Neural progenitor cell (in vitro differentiated cells): ENCODE measurements around the gene MYH7B. TPM values are rescaled to one million over a fixed set of nuclear protein-coding genes. Genes with fewer than 3 reads are reported as not detected.

ENCODE experiments used
- DNase-seq: peaks from one replicate; pipeline ENCODE4 v3.0.0-alpha.2; 2016; ENCODE audit warnings: low spot score
- H2AFZ ChIP-seq: fragments of 200-600 bp; sonication (generic); replicated peaks from 2 replicates; pipeline ENCODE4 v1.6.1; 2016; ENCODE audit warnings: antibody characterized with exemption
- H3F3A ChIP-seq: fragments of 200-600 bp; sonication (generic); 2 replicates; pipeline ENCODE4 v1.6.1; 2016; ENCODE audit warnings: antibody characterized with exemption, low read depth
- H3K27ac ChIP-seq: fragments of 200-600 bp; sonication (generic); 2 replicates; pipeline ENCODE4 v1.5.1; 2016; ENCODE audit warnings: mild to moderate bottlenecking
- H3K27me3 ChIP-seq: fragments of 200-600 bp; sonication (generic); 2 replicates; pipeline ENCODE4 v1.6.1; 2016; ENCODE audit warnings: mild to moderate bottlenecking, moderate library complexity
- H3K36me3 ChIP-seq: fragments of 200-600 bp; sonication (generic); 2 replicates; pipeline ENCODE4 v1.5.1; 2016
- H3K4me1 ChIP-seq: fragments of 200-600 bp; sonication (generic); 2 replicates; pipeline ENCODE4 v1.6.1; 2016; ENCODE audit warnings: mixed run types
- H3K4me2 ChIP-seq: fragments of 200-600 bp; sonication (generic); 2 replicates; pipeline ENCODE4 v1.6.1; 2016
- H3K4me3 ChIP-seq: fragments of 200-600 bp; sonication (generic); 2 replicates; pipeline ENCODE4 v1.5.1; 2016
- H3K79me2 ChIP-seq: fragments of 200-600 bp; sonication (generic); 2 replicates; pipeline ENCODE4 v1.6.1; 2016; ENCODE audit warnings: low read depth
- H3K9ac ChIP-seq: fragments of 200-600 bp; sonication (generic); 2 replicates; pipeline ENCODE4 v1.6.1; 2016
- H3K9me3 ChIP-seq: fragments of 200-600 bp; sonication (generic); 2 replicates; pipeline ENCODE4 v1.5.1; 2016; ENCODE audit warnings: low read depth
- H4K20me1 ChIP-seq: fragments of 200-600 bp; sonication (generic); 2 replicates; pipeline ENCODE4 v1.6.1; 2016; ENCODE audit warnings: low read depth
- H3K27ac Mint-ChIP-seq: 3 replicates; pipeline ENCODE4 v1.8.0; 2021; ENCODE audit warnings: mixed read lengths
- H3K27me3 Mint-ChIP-seq: 2 replicates; pipeline ENCODE4 v1.8.0; 2022; ENCODE audit warnings: low read depth, mild to moderate bottlenecking, inconsistent platforms, moderate library complexity, mixed read lengths; ENCODE audit not compliant: insufficient read depth
- H3K36me3 Mint-ChIP-seq: 3 replicates; pipeline ENCODE4 v1.8.0; 2021; ENCODE audit warnings: mixed read lengths
- H3K4me1 Mint-ChIP-seq: 3 replicates; pipeline ENCODE4 v1.8.0; 2021; ENCODE audit warnings: mixed read lengths
- H3K4me3 Mint-ChIP-seq: 3 replicates; pipeline ENCODE4 v1.8.0; 2021; ENCODE audit warnings: mild to moderate bottlenecking, moderate library complexity, mixed read lengths
- H3K9me3 Mint-ChIP-seq: 3 replicates; pipeline ENCODE4 v1.8.0; 2020; ENCODE audit warnings: mixed read lengths
- EZH2 ChIP-seq: fragments of 200-600 bp; sonication (generic); IDR thresholded peaks from 2 replicates; pipeline ENCODE4 v1.6.1; 2017; ENCODE audit warnings: antibody characterized with exemption, mild to moderate bottlenecking, moderate library complexity
- EZH2phosphoT487 ChIP-seq: fragments of 200-600 bp; sonication (generic); IDR thresholded peaks from 2 replicates; pipeline ENCODE4 v1.6.1; 2017; ENCODE audit warnings: antibody characterized with exemption
- total RNA-seq: library from RNA; depleted of rRNA; stranded (reverse); fragments of >200 nt; gene quantifications from 2 replicates; pipeline ENCODE4 v1.2.3, GENCODE V29; 2015; ENCODE audit warnings: low replicate concordance
- TF ChIP-seq, protein P1 (sequence below): fragments of 200-600 bp; sonication (generic); IDR thresholded peaks from 2 replicates; pipeline ENCODE4 v1.5.1; 2017; ENCODE audit warnings: antibody characterized with exemption, mild to moderate bottlenecking

Gene MYH7B
- 0.03 TPM in 1 of 2 replicates, not detected in the other for total RNA-seq

- peak within 1 kb of the TSS; percentile 95 for H3K4me3 Mint-ChIP-seq
- no peaks in the 10 kb centered on the region for H3K9me3 Mint-ChIP-seq
- Histone ChIP-seq H3K9ac (peak within 1 kb of the TSS; percentile 58), H3K9me3 (no peaks in the 10 kb centered on the region), H3K79me2 (peaks cover 11% of the 10 kb centered on the region), H3K27ac (peak within 1 kb of the TSS; percentile 65), H3K27me3 (no peaks in the 10 kb centered on the region), H3F3A (peaks cover 20% of the 10 kb centered on the region), H2AFZ (peak within 1 kb of the TSS; percentile 77), H3K4me3 (peak within 1 kb of the TSS; percentile 62), H3K4me2 (peak within 1 kb of the TSS; percentile 86), H4K20me1 (no peaks in the 10 kb centered on the region), H3K36me3 (no peaks in the 10 kb centered on the region), H3K4me1 (peaks cover 13% of the 10 kb centered on the region)
- no peak for TF ChIP-seq EZH2phosphoT487
- TF ChIP-seq, protein P1, sequence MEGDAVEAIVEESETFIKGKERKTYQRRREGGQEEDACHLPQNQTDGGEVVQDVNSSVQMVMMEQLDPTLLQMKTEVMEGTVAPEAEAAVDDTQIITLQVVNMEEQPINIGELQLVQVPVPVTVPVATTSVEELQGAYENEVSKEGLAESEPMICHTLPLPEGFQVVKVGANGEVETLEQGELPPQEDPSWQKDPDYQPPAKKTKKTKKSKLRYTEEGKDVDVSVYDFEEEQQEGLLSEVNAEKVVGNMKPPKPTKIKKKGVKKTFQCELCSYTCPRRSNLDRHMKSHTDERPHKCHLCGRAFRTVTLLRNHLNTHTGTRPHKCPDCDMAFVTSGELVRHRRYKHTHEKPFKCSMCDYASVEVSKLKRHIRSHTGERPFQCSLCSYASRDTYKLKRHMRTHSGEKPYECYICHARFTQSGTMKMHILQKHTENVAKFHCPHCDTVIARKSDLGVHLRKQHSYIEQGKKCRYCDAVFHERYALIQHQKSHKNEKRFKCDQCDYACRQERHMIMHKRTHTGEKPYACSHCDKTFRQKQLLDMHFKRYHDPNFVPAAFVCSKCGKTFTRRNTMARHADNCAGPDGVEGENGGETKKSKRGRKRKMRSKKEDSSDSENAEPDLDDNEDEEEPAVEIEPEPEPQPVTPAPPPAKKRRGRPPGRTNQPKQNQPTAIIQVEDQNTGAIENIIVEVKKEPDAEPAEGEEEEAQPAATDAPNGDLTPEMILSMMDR: peak; percentile 55
- peak within 1 kb of the TSS; percentile 99 for H3K27ac Mint-ChIP-seq
- H3K27me3 Mint-ChIP-seq: peaks cover 4% of the 10 kb centered on the region
- DNase-seq: peak; percentile 99
- peaks cover 46% of the 10 kb centered on the region for H3K4me1 Mint-ChIP-seq
- H3K36me3 Mint-ChIP-seq: no peaks in the 10 kb centered on the region
Measured at GRCh38 chr20:34955231-34956040, at the start of gene MYH7B, which contains the start of gene GSS. TSS of gene MYH7B (plus strand) at chr20:34955868. CDS start at chr20:34978006, 22,138 bp downstream. TSS of gene GSS (minus strand) at chr20:34955806. CDS start at chr20:34951852, 3,954 bp downstream.

DNA sequence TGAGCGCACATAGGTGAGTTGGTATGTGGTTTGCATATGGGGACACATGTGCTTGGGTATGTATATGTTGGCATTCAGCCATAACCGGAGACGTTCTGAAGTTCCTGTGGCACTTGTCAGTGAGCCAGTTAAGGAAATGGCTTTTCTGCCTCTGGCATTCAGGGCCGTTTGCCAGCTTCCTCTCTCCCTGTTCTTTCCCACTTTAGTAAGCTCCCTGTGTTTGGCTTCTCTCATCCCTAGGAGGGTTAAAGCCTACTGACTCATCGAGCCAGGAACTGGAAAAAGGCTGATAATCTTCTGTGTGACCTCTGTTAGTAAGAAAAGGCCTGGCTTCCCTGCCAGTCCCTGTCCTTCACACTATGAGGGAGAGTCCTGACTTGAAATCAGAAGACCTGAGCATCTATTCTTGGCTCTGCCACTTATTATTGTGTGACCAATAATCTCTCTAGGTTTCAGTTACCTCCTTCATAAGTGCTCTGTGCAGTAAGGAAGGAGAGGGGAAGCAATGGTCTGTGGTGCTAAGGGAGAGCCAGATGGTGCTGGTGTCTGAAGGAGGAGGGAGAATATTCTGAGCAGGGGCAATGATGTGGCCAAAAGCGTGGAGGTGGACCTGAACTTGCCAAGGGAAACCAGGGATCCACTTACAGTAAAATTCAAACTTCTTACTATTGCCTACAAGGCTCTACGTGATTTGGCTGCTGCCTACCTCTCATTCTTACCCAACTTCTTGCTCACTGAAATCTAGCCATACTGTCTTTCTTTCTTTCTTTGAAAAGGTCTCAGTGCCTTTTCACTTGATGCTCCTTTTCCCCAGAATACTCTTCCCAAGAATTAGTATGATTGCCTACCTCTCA is 47.8 kb upstream of the MYH7B start:
- Histone ChIP-seq H2AFZ (no peak overlapping the region), H3K9ac (no peak overlapping the region)

GRCh38 chr20:34915131-34915530 is 40.5 kb upstream of the MYH7B start:
- H3K27ac ChIP-seq: no peak overlapping the region
- TF ChIP-seq, protein P1: no peak
- TF ChIP-seq EZH2phosphoT487 (no peak), EZH2 (no peak)
- no peak overlapping the region for H3K4me2 ChIP-seq
- Mint-ChIP-seq H3K27ac (no peak overlapping the region), H3K9me3 (no peaks in the 10 kb centered on the region), H3K36me3 (peaks cover 12% of the 10 kb centered on the region), H3K4me1 (no peaks in the 10 kb centered on the region), H3K4me3 (no peak overlapping the region), H3K27me3 (peaks cover 3% of the 10 kb centered on the region)
- H2AFZ ChIP-seq: no peak overlapping the region
- H4K20me1 ChIP-seq: no peaks in the 10 kb centered on the region
- no peaks in the 10 kb centered on the region for H3K36me3 ChIP-seq
- no peak overlapping the region for H3K4me3 ChIP-seq
- no peak for DNase-seq
- H3F3A ChIP-seq: no peaks in the 10 kb centered on the region
- H3K27me3 ChIP-seq: no peaks in the 10 kb centered on the region
- H3K9ac ChIP-seq: no peak overlapping the region
- H3K4me1 ChIP-seq: no peaks in the 10 kb centered on the region
- H3K9me3 ChIP-seq: no peaks in the 10 kb centered on the region
- no peaks in the 10 kb centered on the region for H3K79me2 ChIP-seq

More for the DNA sequence above, 47.8 kb upstream of the MYH7B start:
- no peak overlapping the region for H3K4me3 ChIP-seq
- H3K4me3 Mint-ChIP-seq: no peak overlapping the region
- H4K20me1 ChIP-seq: no peaks in the 10 kb centered on the region
- H3F3A ChIP-seq: no peaks in the 10 kb centered on the region
- H3K79me2 ChIP-seq: no peaks in the 10 kb centered on the region
- H3K36me3 ChIP-seq: no peaks in the 10 kb centered on the region
- no peak overlapping the region for H3K27ac ChIP-seq
- peak; percentile 17 for DNase-seq
- peaks cover 2% of the 10 kb centered on the region for H3K4me1 Mint-ChIP-seq
- H3K9me3 ChIP-seq: no peaks in the 10 kb centered on the region
- H3K4me2 ChIP-seq: no peak overlapping the region
- peaks cover 4% of the 10 kb centered on the region for H3K27me3 Mint-ChIP-seq
- no peaks in the 10 kb centered on the region for H3K4me1 ChIP-seq
- no peaks in the 10 kb centered on the region for H3K27me3 ChIP-seq
- peaks cover 2% of the 10 kb centered on the region for H3K36me3 Mint-ChIP-seq
- H3K27ac Mint-ChIP-seq: peak overlapping the region; percentile 65
- H3K9me3 Mint-ChIP-seq: no peaks in the 10 kb centered on the region
- TF ChIP-seq EZH2phosphoT487: no peak
- no peak for TF ChIP-seq EZH2
- TF ChIP-seq, protein P1: no peak
